HG02870 (cell line): ENCODE measurements around the gene RIMBP2.

Experiments used
- ATAC-seq: cut with Tn5 transposase; IDR thresholded peaks from one replicate; pipeline ENCODE4 v1.9.1; 2021; ENCODE audit warnings: mild to moderate bottlenecking, moderate library complexity; ENCODE audit not compliant: unreplicated experiment

The RIMBP2 gene

GRCh38 chr12:130401703-130402102 is 314.4 kb downstream of the RIMBP2 start:
- no peak for ATAC-seq

GRCh38 chr12:130398100-130398848 is 317.8 kb downstream of the RIMBP2 start:
- ATAC-seq: no peak

GRCh38 chr12:130396667-130397066 is 319.4 kb downstream of the RIMBP2 start:
- ATAC-seq: no peak

- ATAC-seq: no peak
These were observed 321.2 kb downstream of the RIMBP2 start for GRCh38 chr12:130394906-130395305.

- no peak for ATAC-seq
These were observed 324.9 kb downstream of the RIMBP2 start for GRCh38 chr12:130391186-130391585.

GRCh38 chr12:130385193-130385592 is 330.9 kb downstream of the RIMBP2 start:
- no peak for ATAC-seq

GRCh38 chr12:130384234-130384633 is 331.9 kb downstream of the RIMBP2 start:
- no peak for ATAC-seq

GRCh38 chr12:130382818-130383217 is 333.3 kb downstream of the RIMBP2 start:
- no peak for ATAC-seq

- no peak for ATAC-seq
These were observed 340.5 kb downstream of the RIMBP2 start for GRCh38 chr12:130375296-130376287.

- ATAC-seq: no peak
These were observed 342.0 kb downstream of the RIMBP2 start for GRCh38 chr12:130374083-130374482.

GRCh38 chr12:130372936-130373335 is 343.2 kb downstream of the RIMBP2 start:
- no peak for ATAC-seq

GRCh38 chr12:130371296-130371695 is 344.8 kb downstream of the RIMBP2 start:
- ATAC-seq: no peak

- ATAC-seq: no peak
These were observed 346.3 kb downstream of the RIMBP2 start for GRCh38 chr12:130369816-130370215.

- no peak for ATAC-seq
These were observed 348.6 kb downstream of the RIMBP2 start for GRCh38 chr12:130367523-130367922.

- ATAC-seq: no peak
These were observed 349.1 kb downstream of the RIMBP2 start for GRCh38 chr12:130367003-130367402.

- no peak for ATAC-seq
These were observed 349.9 kb downstream of the RIMBP2 start for GRCh38 chr12:130366159-130366558.

GRCh38 chr12:130364578-130364977 is 351.5 kb downstream of the RIMBP2 start:
- no peak for ATAC-seq

- ATAC-seq: no peak
These were observed 354.0 kb downstream of the RIMBP2 start for GRCh38 chr12:130362060-130362459.

- no peak for ATAC-seq
These were observed 358.3 kb downstream of the RIMBP2 start for GRCh38 chr12:130357729-130358330.

GRCh38 chr12:130357241-130357640 is 358.9 kb downstream of the RIMBP2 start:
- ATAC-seq: no peak

GRCh38 chr12:130356222-130356621 is 359.9 kb downstream of the RIMBP2 start:
- no peak for ATAC-seq
